Duodenal mucosa (tissue), 2 donors: ENCODE data around the gene KATNAL1.
"Not testable (repeated sequence)": the region's sequence is repeated elsewhere in the genome, so short reads cannot be mapped to it uniquely, and the experiment has no call there.

Source experiments
- H3K27ac ChIP-seq: one replicate; pipeline ENCODE4 v1.7.0; 2013; ENCODE audit warnings: low read depth, low read length
- H3K27me3 ChIP-seq, 2 donors: one replicate each; pipeline ENCODE4 v1.7.0; 2013; ENCODE audit warnings: low read length in 2 of 2, control low read depth in 1 of 2; ENCODE audit not compliant: insufficient read depth in 2 of 2, control insufficient read depth in 1 of 2
- H3K36me3 ChIP-seq, 2 donors: one replicate each; pipeline ENCODE4 v1.7.0; 2013; ENCODE audit warnings: low read length in 2 of 2, control low read depth in 1 of 2; ENCODE audit not compliant: insufficient read depth in 2 of 2, control insufficient read depth in 1 of 2
- H3K4me1 ChIP-seq, 2 donors: one replicate each; pipeline ENCODE4 v1.7.0; 2013; ENCODE audit warnings: low read length in 2 of 2, control low read depth in 1 of 2; ENCODE audit not compliant: insufficient read depth in 2 of 2, control insufficient read depth in 1 of 2
- H3K4me3 ChIP-seq, 2 donors: one replicate each; pipeline ENCODE4 v1.7.0; 2013; ENCODE audit warnings: low read length in 2 of 2, low read depth in 1 of 2
- H3K9ac ChIP-seq, 2 donors: one replicate each; pipeline ENCODE4 v1.7.0; 2013; ENCODE audit warnings: low read length in 2 of 2, low read depth in 1 of 2
- H3K9me3 ChIP-seq, 2 donors: one replicate each; pipeline ENCODE4 v1.7.0; 2013; ENCODE audit warnings: low read length in 2 of 2, control low read depth in 1 of 2; ENCODE audit not compliant: control insufficient read depth in 1 of 2

Gene KATNAL1

GRCh38 chr13:30192320-30193093 is 114.8 kb downstream of the KATNAL1 start:
- no peak overlapping the region for H3K4me3 ChIP-seq
- H3K9me3 ChIP-seq, result no peaks in the 10 kb centered on the region
- H3K27me3 ChIP-seq, result no peaks in the 10 kb centered on the region
- H3K36me3 ChIP-seq, result no peaks in the 10 kb centered on the region
- no peak overlapping the region for H3K9ac ChIP-seq
- H3K4me1 ChIP-seq, result peaks cover 4 to 17% of the 10 kb centered on the region in 2 donors
- H3K27ac ChIP-seq, result no peak overlapping the region

GRCh38 chr13:30191491-30192100 is 115.8 kb downstream of the KATNAL1 start:
- no peak overlapping the region for H3K27ac ChIP-seq
- no peaks in the 10 kb centered on the region for H3K9me3 ChIP-seq
- H3K27me3 ChIP-seq, result no peaks in the 10 kb centered on the region
- H3K9ac ChIP-seq, result no peak overlapping the region
- H3K4me1 ChIP-seq, result peaks cover 4 to 17% of the 10 kb centered on the region in 2 donors
- no peak overlapping the region for H3K4me3 ChIP-seq
- no peaks in the 10 kb centered on the region for H3K36me3 ChIP-seq

- Histone ChIP-seq H3K36me3 (no peaks in the 10 kb centered on the region), H3K4me3 (no peak overlapping the region), H3K9ac (no peak overlapping the region), H3K27ac (no peak overlapping the region), H3K4me1 (peaks cover 4 to 9% of the 10 kb centered on the region in 2 donors), H3K9me3 (no peaks in the 10 kb centered on the region), H3K27me3 (no peaks in the 10 kb centered on the region)
These were observed 120.5 kb downstream of the KATNAL1 start for GRCh38 chr13:30186634-30187415.

- Histone ChIP-seq H3K9me3 (no peaks in the 10 kb centered on the region), H3K4me3 (no peak overlapping the region), H3K9ac (no peak overlapping the region), H3K4me1 (no peaks in the 10 kb centered on the region), H3K27me3 (no peaks in the 10 kb centered on the region), H3K27ac (no peak overlapping the region), H3K36me3 (no peaks in the 10 kb centered on the region)
These were observed 125.3 kb downstream of the KATNAL1 start for GRCh38 chr13:30181888-30182651.

GRCh38 chr13:30179597-30180276 is 127.6 kb downstream of the KATNAL1 start:
- H3K27me3 ChIP-seq, result no peaks in the 10 kb centered on the region
- no peak overlapping the region for H3K4me3 ChIP-seq
- H3K27ac ChIP-seq, result no peak overlapping the region
- H3K36me3 ChIP-seq, result no peaks in the 10 kb centered on the region
- H3K9me3 ChIP-seq, result no peaks in the 10 kb centered on the region
- H3K4me1 ChIP-seq, result no peaks in the 10 kb centered on the region
- no peak overlapping the region for H3K9ac ChIP-seq

GRCh38 chr13:30178976-30179375 is 128.4 kb downstream of the KATNAL1 start:
- Histone ChIP-seq H3K4me3 (no peak overlapping the region), H3K27ac (no peak overlapping the region), H3K36me3 (no peaks in the 10 kb centered on the region), H3K9me3 (no peaks in the 10 kb centered on the region), H3K27me3 (no peaks in the 10 kb centered on the region), H3K4me1 (no peaks in the 10 kb centered on the region), H3K9ac (no peak overlapping the region)

- no peaks in the 10 kb centered on the region for H3K4me1 ChIP-seq
- no peaks in the 10 kb centered on the region for H3K27me3 ChIP-seq
- no peaks in the 10 kb centered on the region for H3K36me3 ChIP-seq
- no peaks in the 10 kb centered on the region for H3K9me3 ChIP-seq
- no peak overlapping the region for H3K27ac ChIP-seq
- no peak overlapping the region for H3K9ac ChIP-seq
- no peak overlapping the region for H3K4me3 ChIP-seq
These were observed 132.2 kb downstream of the KATNAL1 start for GRCh38 chr13:30175166-30175565.

GRCh38 chr13:30174250-30174649 is 133.1 kb downstream of the KATNAL1 start:
- H3K9me3 ChIP-seq, H3K4me1 ChIP-seq, H3K27me3 ChIP-seq, H3K36me3 ChIP-seq, H3K4me3 ChIP-seq, H3K9ac ChIP-seq, H3K27ac ChIP-seq: not testable (repeated sequence)

GRCh38 chr13:30173303-30173610 is 134.1 kb downstream of the KATNAL1 start:
- Histone ChIP-seq H3K9ac (no peak overlapping the region), H3K4me3 (no peak overlapping the region), H3K9me3 (no peaks in the 10 kb centered on the region), H3K27ac (no peak overlapping the region), H3K4me1 (no peaks in the 10 kb centered on the region), H3K27me3 (no peaks in the 10 kb centered on the region), H3K36me3 (no peaks in the 10 kb centered on the region)
